Measurements from ENCODE around the gene FGD5. TPM values are rescaled to one million over a fixed set of nuclear protein-coding genes. Genes with fewer than 3 reads are reported as not detected.
A peak's percentile ranks its signal among the peaks of the same experiment; 100 is the strongest.

The FGD5 gene
- total RNA-seq, 1 donor: under 0.01 TPM

DNA sequence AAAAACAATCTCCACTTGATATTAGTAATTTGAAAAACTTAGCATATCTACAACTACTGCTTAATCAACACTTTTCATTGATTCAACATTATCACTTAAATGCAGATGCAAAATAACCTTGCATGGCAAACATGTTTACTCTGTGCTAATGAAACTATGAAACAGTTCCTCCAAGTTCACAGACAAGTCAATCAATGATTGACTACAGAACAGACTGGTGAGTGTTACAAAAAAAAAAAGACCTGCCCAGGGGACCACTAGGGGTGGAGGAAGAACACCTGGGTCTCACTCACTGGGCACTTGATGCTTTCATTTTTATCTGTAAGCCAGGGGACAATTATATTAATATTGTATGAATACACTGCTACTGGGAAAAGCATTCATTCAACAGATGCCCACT, 124.3 kb downstream of the FGD5 start:
- DNase-seq (ENCODE audit: low read depth): no peak
- TF ChIP-seq, protein P1, sequence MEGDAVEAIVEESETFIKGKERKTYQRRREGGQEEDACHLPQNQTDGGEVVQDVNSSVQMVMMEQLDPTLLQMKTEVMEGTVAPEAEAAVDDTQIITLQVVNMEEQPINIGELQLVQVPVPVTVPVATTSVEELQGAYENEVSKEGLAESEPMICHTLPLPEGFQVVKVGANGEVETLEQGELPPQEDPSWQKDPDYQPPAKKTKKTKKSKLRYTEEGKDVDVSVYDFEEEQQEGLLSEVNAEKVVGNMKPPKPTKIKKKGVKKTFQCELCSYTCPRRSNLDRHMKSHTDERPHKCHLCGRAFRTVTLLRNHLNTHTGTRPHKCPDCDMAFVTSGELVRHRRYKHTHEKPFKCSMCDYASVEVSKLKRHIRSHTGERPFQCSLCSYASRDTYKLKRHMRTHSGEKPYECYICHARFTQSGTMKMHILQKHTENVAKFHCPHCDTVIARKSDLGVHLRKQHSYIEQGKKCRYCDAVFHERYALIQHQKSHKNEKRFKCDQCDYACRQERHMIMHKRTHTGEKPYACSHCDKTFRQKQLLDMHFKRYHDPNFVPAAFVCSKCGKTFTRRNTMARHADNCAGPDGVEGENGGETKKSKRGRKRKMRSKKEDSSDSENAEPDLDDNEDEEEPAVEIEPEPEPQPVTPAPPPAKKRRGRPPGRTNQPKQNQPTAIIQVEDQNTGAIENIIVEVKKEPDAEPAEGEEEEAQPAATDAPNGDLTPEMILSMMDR (IDR thresholded peaks at IDR 0.05; ENCODE audit: insufficient read depth, low read depth, low read length): no peak
- no peak overlapping the region for H3K4me3 ChIP-seq (ENCODE audit: low read depth, low read length)

DNA sequence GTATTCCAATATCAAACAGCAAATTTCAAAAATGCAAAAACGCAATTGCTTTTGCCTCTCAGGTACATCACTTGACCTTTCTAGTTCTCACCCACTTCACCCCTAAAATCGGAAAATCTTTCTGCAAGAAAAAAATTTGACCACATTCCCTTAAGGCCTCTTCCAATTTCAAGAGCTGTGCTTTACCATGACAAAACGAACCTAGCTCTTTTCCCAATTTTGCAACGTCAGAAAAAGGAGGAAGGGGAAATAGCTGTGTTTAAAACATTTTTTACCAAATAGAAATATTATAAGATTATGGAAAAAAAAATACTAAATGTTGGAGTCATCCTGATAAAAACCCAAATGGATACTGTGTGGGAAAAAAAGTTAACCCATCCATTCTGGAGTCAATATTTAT, 127.5 kb downstream of the FGD5 start:
- no peak for DNase-seq (ENCODE audit: low read depth)
- TF ChIP-seq, protein P1 (IDR thresholded peaks at IDR 0.05; ENCODE audit: insufficient read depth, low read depth, low read length): no peak
- peak overlapping the region; percentile 88 for H3K4me3 ChIP-seq (ENCODE audit: low read depth, low read length)

DNA sequence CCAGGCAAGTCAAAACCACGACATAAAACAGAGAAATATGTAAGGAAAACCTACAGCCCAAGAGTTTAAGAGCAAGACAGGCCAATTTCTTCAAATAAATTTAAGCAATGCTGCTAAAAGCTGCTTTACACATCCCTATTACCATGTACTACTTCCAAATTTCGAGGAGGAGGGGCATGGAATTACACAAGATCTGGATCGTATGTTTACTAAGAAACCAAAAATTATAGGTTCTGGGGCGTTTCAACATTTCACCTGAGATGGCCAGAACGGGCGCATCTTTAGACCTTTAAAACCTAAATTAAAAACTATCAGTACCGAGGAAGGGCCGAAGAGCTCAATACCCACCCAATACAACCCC, 128.0 kb downstream of the FGD5 start:
- TF ChIP-seq, protein P1 (IDR thresholded peaks at IDR 0.05; ENCODE audit: insufficient read depth, low read depth, low read length): no peak
- H3K4me3 ChIP-seq (ENCODE audit: low read depth, low read length): peak overlapping the region; percentile 88
- DNase-seq (ENCODE audit: low read depth): no peak

DNA sequence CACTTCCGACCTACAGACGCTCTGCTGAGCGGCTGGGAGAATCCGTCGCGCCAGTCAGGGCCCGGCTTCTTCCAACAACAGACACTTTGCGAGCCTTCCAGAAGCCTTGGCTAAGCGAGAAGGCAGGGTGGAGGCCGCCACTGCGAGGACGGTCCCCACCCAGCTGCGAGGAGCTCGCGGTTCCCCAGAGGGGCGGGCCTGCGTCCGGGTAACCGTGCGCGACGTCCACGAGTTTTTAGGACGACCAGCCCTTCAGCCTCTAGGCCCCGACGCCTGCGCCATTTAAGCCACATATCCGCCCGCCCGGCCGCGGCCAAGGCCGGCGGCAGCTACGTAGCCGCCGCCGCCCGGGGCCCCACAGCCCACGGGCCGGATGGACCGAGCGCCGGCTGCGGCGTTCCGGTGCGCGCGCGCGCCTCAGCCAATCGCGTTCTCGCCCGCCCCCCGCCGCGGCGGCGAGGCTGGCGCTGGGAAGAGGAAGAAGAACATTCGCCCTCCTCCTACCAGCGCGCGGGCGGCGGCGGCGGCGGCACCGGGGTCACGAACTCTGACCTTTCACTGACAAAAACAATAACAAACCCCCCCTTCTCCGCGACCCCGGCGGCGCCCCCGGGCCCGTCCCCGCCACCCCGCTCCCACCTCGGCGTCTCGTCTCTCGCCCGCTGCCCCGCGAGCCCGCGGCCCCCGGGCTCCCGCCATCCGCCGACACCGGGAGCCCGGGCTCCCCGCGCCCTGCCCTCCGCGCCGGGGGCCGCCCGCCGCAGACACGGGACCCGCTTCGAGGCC, 128.5 kb downstream of the FGD5 start, which contains the start of gene NR2C2:
Gene NR2C2, plus strand, starts transcription at position 484 of the 786 bp plus-strand sequence. CDS start 56,332 bp downstream, outside the sequence.
- TF ChIP-seq, protein P1 (IDR thresholded peaks at IDR 0.05; ENCODE audit: insufficient read depth, low read depth, low read length): no peak
- peak within 1 kb of the TSS; percentile 88 for H3K4me3 ChIP-seq (ENCODE audit: low read depth, low read length)
- DNase-seq (ENCODE audit: low read depth): peak; percentile 83

DNA sequence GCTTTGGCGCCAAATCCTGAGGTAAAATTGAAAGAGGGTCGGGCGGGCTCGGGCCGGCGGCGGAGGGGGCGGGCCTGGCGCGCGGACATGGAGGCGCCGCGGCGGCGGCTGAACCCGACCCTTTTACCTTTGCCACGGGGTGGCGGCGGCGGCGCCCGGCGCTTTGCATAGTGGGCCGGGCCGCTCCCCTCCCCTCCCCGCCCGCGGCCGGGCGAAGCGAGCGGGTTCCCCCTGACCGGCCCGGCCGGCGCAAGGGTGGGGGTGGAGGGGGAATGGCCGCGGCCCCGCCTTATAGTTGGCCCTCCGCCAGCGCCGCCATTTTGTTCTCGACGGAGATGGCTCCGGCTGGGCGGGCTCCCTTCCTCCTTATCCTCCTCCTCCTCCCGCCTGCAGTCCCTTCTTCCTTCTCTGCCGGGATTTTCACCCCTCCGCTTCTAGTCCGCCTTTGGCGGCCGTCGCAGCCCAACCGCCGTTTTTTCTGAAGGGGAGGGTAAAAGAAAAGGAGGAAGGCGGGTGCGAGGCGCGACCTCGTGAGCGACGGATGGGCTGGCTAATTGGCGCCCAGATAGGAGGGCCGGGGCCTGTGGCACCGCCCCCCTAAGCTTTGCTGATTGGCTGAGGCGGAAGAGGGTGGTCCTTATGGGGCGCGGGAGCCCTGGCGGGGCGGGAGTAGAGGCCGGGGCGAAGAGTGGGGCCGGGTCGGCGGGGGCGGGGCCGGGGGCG, 129.3 kb downstream of the FGD5 start:
- DNase-seq (ENCODE audit: low read depth): peak; percentile 97
- TF ChIP-seq, protein P1 (IDR thresholded peaks at IDR 0.05; ENCODE audit: insufficient read depth, low read depth, low read length): no peak
- H3K4me3 ChIP-seq (ENCODE audit: low read depth, low read length): peak overlapping the region; percentile 88

DNA sequence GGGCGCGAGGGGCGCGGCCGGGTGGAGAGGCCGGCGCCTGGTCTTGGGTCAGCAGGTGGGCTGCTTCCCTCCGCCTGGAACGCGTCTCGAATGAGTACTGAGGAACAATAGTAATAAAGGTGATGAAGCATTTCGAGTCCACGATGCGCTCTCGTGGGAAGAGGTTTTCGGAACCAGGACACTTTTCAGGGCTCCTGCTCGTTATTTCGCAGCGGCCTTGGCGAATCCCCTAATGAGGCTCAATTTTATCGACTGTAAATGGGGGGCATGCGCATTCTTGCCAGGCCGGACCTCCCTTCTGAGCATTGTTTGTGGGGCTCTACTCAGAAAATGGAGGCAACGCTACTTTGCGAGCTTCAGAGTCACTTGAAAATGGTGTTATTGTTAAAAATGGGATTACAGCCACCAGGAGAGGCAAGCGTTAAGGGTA, 129.9 kb downstream of the FGD5 start:
- TF ChIP-seq, protein P1 (IDR thresholded peaks at IDR 0.05; ENCODE audit: insufficient read depth, low read depth, low read length): no peak
- peak overlapping the region; percentile 77 for H3K4me3 ChIP-seq (ENCODE audit: low read depth, low read length)
- no peak for DNase-seq (ENCODE audit: low read depth)

Measured in fibroblast of villous mesenchyme (primary cell).